B cell (primary cell): ENCODE results near the gene EPN2. TPM values are rescaled to one million over a fixed set of nuclear protein-coding genes. Genes with fewer than 3 reads are reported as not detected.

Experiments used
- ATAC-seq: fragments of 200-7000 bp; cut with Tn5 transposase; one replicate; pipeline ENCODE4 v1.10.0; 2021; ENCODE audit warnings: low read depth, mild to moderate bottlenecking, moderate number of reproducible peaks, moderate library complexity
- CTCF ChIA-PET: fragments of 350-600 bp; sonication (Branson Sonifier 250); formaldehyde crosslinking; loops from one replicate; lab custom pipeline; 2021; ENCODE audit warnings: antibody characterized with exemption, inconsistent platforms; lab: Charles Lee
- POLR2A ChIA-PET: fragments of 350-600 bp; sonication (Branson Sonifier 250); formaldehyde crosslinking; loops from one replicate; lab custom pipeline; 2021; ENCODE audit warnings: antibody characterized with exemption; lab: Charles Lee
- DNase-seq: peaks from one replicate; pipeline ENCODE4 v3.0.0; 2013
- H2AFZ ChIP-seq: 2 replicates; pipeline ENCODE4 v1.6.1; 2012; ENCODE audit warnings: mild to moderate bottlenecking, low read depth, low read length; ENCODE audit not compliant: insufficient read depth, poor library complexity, severe bottlenecking
- H3K27ac ChIP-seq, 2 donors: 1 replicate in 1 of 2; 2 replicates in 1 of 2; pipeline ENCODE4 v1.5.1; 2012 to 2013; ENCODE audit warnings: low read length in 2 of 2, mild to moderate bottlenecking in 2 of 2, moderate library complexity in 1 of 2
- H3K27me3 ChIP-seq, 4 experiments: fragments of 200-600 bp in 1 of 4; sonication (generic) in 1 of 4; replicated peaks in 1 of 4; 1 replicate in 2 of 4; 2 replicates in 2 of 4; pipeline versions ENCODE4 v1.6.1 to v1.7.0; 2013 to 2016; ENCODE audit warnings: low read length in 3 of 4, mild to moderate bottlenecking in 2 of 4, mixed read lengths in 1 of 4, moderate library complexity in 1 of 4; ENCODE audit not compliant: insufficient read depth in 4 of 4, control insufficient read depth in 3 of 4; ENCODE audit errors: control extremely low read depth in 1 of 4
- H3K36me3 ChIP-seq, 2 experiments: replicated peaks in 1 of 2; 1 replicate in 1 of 2; 2 replicates in 1 of 2; pipeline versions ENCODE4 v1.6.1 to v1.7.1; 2013; ENCODE audit warnings: low read length in 1 of 2; ENCODE audit not compliant: insufficient read depth in 2 of 2, control insufficient read depth in 1 of 2; ENCODE audit errors: control extremely low read depth in 1 of 2, extremely low read depth in 1 of 2
- H3K4me1 ChIP-seq, 2 donors: fragments of 200-600 bp in 1 of 2; sonication (generic) in 1 of 2; 1 replicate in 1 of 2; 2 replicates in 1 of 2; pipeline versions ENCODE4 v1.5.1 to v1.6.1; 2013 to 2017; ENCODE audit warnings: low read length in 2 of 2; ENCODE audit not compliant: control insufficient read depth in 2 of 2, insufficient read depth in 2 of 2
- H3K4me2 ChIP-seq: replicated peaks from 2 replicates; pipeline ENCODE3; 2012; ENCODE audit warnings: mild to moderate bottlenecking, low read depth, low read length; ENCODE audit not compliant: poor library complexity, severe bottlenecking
- H3K4me3 ChIP-seq, 5 experiments: fragments of 200-600 bp in 1 of 5; sonication (generic) in 1 of 5; 1 replicate in 3 of 5; 2 replicates in 2 of 5; pipeline versions ENCODE4 v1.5.1 to v1.7.0; 2011 to 2016; ENCODE audit warnings: low read length in 4 of 5, mild to moderate bottlenecking in 4 of 5, low read depth in 2 of 5, control low read depth in 1 of 5, moderate library complexity in 1 of 5; ENCODE audit not compliant: insufficient read depth in 1 of 5; ENCODE audit errors: control extremely low read depth in 1 of 5, extremely low read depth in 1 of 5
- H3K79me2 ChIP-seq: fragments of 200-600 bp; sonication (generic); one replicate; pipeline ENCODE4 v1.6.0; 2016; ENCODE audit warnings: low read length; ENCODE audit not compliant: control insufficient read depth, insufficient read depth
- H3K9ac ChIP-seq: fragments of 200-600 bp; sonication (generic); 2 replicates; pipeline ENCODE4 v1.6.1; 2017; ENCODE audit warnings: mild to moderate bottlenecking, low read length, moderate library complexity
- H3K9me3 ChIP-seq, 3 donors: one replicate each; pipeline versions ENCODE4 v1.6.1 to v1.7.1; 2013; ENCODE audit warnings: low read length in 2 of 3; ENCODE audit not compliant: control insufficient read depth in 2 of 3, insufficient read depth in 1 of 3; ENCODE audit errors: control extremely low read depth in 1 of 3
- H4K20me1 ChIP-seq: 2 replicates; pipeline ENCODE4 v1.6.0; 2012; ENCODE audit warnings: mild to moderate bottlenecking, low read length; ENCODE audit not compliant: insufficient read depth, control insufficient read depth, poor library complexity, severe bottlenecking
- H3K27ac Mint-ChIP-seq: one replicate; pipeline ENCODE4 v1.8.0; 2021; ENCODE audit warnings: mixed read lengths
- H3K27me3 Mint-ChIP-seq: one replicate; pipeline ENCODE4 v1.8.0; 2021; ENCODE audit warnings: mixed read lengths
- H3K4me1 Mint-ChIP-seq: one replicate; pipeline ENCODE4 v1.8.0; 2021; ENCODE audit warnings: mixed read lengths
- H3K4me3 Mint-ChIP-seq: one replicate; pipeline ENCODE4 v1.8.0; 2021; ENCODE audit warnings: mixed read lengths
- H3K9me3 Mint-ChIP-seq: one replicate; pipeline ENCODE4 v1.8.0; 2022; ENCODE audit warnings: mixed read lengths; ENCODE audit not compliant: insufficient read depth
- CTCF ChIP-seq: fragments of 200-600 bp; IDR thresholded peaks from one replicate; pipeline ENCODE4 v1.8.0; 2022; ENCODE audit warnings: antibody characterized with exemption, mild to moderate bottlenecking
- EZH2 ChIP-seq: IDR thresholded peaks from 2 replicates; pipeline ENCODE4 v1.6.1; 2012; ENCODE audit warnings: borderline replicate concordance, low read depth, mild to moderate bottlenecking, moderate library complexity, low read length; ENCODE audit not compliant: insufficient read depth, poor library complexity, severe bottlenecking
- WGBS: methylation state at CpG from one replicate; pipeline ENCODE4 v1.1.5; 2013; ENCODE audit warnings: missing lambda C conversion rate; ENCODE audit not compliant: insufficient coverage; 5-methylcytosine and 5-hydroxymethylcytosine counted together
- intact Hi-C: fragments of 100-400 bp; cut with micrococcal nuclease; formaldehyde crosslinking; loops from one replicate; pipeline ENCODE4 v1.10.0; 2022
- polyA plus RNA-seq: library from polyadenylated mRNA; depleted of rRNA; stranded (reverse); fragments of >200 nt; gene quantifications from 2 replicates; pipeline ENCODE4 v1.2.3, GENCODE V29; 2012
- total RNA-seq, 2 donors: library from RNA; stranded (reverse); fragments of 120-200 nt in 1 of 2; gene quantifications; 1 replicate in 1 of 2; 2 replicates in 1 of 2; pipeline versions ENCODE4 v1.2.3 to v1.2.4, GENCODE V29; 2013 to 2022

EPN2 gene
- total and polyA plus RNA-seq, 2 donors (not counting 1 experiment from before 2014, with no cell fraction given) = 15.7 to 35.6 TPM

GRCh38 chr17:19285213-19285900, 48.2 kb downstream of the EPN2 start:
- H3K27ac Mint-ChIP-seq = no peak overlapping the region
- peaks cover 23% of the 10 kb centered on the region for H3K27me3 Mint-ChIP-seq
- intact Hi-C loops = no loop called here
- 89% methylated on average over 20 of the region's 21 CpGs for WGBS
- DNase-seq (no peak), ATAC-seq (no peak)
- Histone ChIP-seq H3K27me3 (peaks cover 0 to 40% (median 6%) of the 10 kb centered on the region in 4 experiments), H3K9me3 (no peaks in the 10 kb centered on the region), H3K4me3 (no peak overlapping the region), H3K4me2 (peak overlapping the region; percentile 49), H4K20me1 (peaks cover 53% of the 10 kb centered on the region), H3K4me1 (peaks cover 26 to 33% of the 10 kb centered on the region in 2 donors), H3K79me2 (peaks cover 5% of the 10 kb centered on the region), H2AFZ (no peak overlapping the region), H3K9ac (no peak overlapping the region), H3K27ac (no peak overlapping the region), H3K36me3 (no peaks in the 10 kb centered on the region)
- H3K4me1 Mint-ChIP-seq = peaks cover 34% of the 10 kb centered on the region
- H3K9me3 Mint-ChIP-seq = no peaks in the 10 kb centered on the region
- ChIA-PET POLR2A (no interaction called here), CTCF (interaction anchor here (1.3 to 1.6 kb wide), 3 partner anchors 21 to 324 kb away, joined by 3 to 6 read pairs (median 4); no protein-coding TSS in a partner anchor)
- TF ChIP-seq EZH2 (no peak), CTCF (no peak)
- H3K4me3 Mint-ChIP-seq = no peak overlapping the region

GRCh38 chr17:19286751-19287341, 49.7 kb downstream of the EPN2 start:
- ATAC-seq (no peak), DNase-seq (no peak)
- peaks cover 34% of the 10 kb centered on the region for H3K4me1 Mint-ChIP-seq
- Histone ChIP-seq H3K9ac (no peak overlapping the region), H3K27ac (no peak overlapping the region), H4K20me1 (peaks cover 52% of the 10 kb centered on the region), H3K9me3 (no peaks in the 10 kb centered on the region), H3K4me3 (no peak overlapping the region), H3K4me2 (no peak overlapping the region), H3K27me3 (peaks cover 0 to 44% (median 6%) of the 10 kb centered on the region in 4 experiments), H3K79me2 (peaks cover 2% of the 10 kb centered on the region), H3K36me3 (no peaks in the 10 kb centered on the region), H2AFZ (no peak overlapping the region), H3K4me1 (peaks cover 26 to 35% of the 10 kb centered on the region in 2 donors)
- POLR2A ChIA-PET = no interaction called here
- no peaks in the 10 kb centered on the region for H3K9me3 Mint-ChIP-seq
- 95% methylated on average over 7 of the region's 11 CpGs for WGBS
- TF ChIP-seq CTCF (no peak), EZH2 (no peak)
- no peak overlapping the region for H3K4me3 Mint-ChIP-seq
- H3K27me3 Mint-ChIP-seq = peaks cover 27% of the 10 kb centered on the region
- intact Hi-C loops = no loop called here
- CTCF ChIA-PET = no interaction called here
- no peak overlapping the region for H3K27ac Mint-ChIP-seq
